Measurements from ENCODE around the gene KRTAP19-7.

Gene KRTAP19-7

DNA sequence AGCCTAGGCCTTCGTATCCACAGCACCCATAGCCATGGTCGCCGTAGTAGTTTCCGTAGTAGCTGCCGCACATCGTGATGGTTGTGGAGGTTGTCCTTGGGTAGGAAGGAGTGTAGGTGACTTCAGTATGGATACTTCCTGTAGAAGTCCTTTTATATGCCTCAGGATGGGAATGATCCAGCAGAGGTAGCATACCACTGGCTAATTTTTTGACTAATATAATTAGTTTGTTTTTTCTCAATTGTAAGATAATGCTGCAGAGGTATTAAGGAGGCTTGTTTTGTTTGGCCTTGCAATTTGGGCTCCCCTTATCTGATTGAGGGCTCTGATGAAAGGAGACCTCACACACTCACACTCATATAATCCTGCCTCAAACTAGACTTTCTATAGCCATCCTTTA lies 37.7 kb upstream of the KRTAP19-7 start, which contains the start of gene KRTAP6-2:
Gene KRTAP6-2, minus strand, starts transcription at position 101 of the 400 bp plus-strand sequence. Its CDS starts 28 bp downstream, at position 73.
- Histone ChIP-seq H2AFZ (ENCODE audit: low read depth, low read length, severe bottlenecking) (no peak within 1 kb of the TSS), H3K9ac (ENCODE audit: low read length) (no peak within 1 kb of the TSS), H3K4me3 (ENCODE audit: insufficient read depth, low read length, poor library complexity, severe bottlenecking) (no peak within 1 kb of the TSS), H3K36me3 (ENCODE audit: low read length) (no peaks in the 10 kb centered on the region), H3F3A (ENCODE audit: insufficient read depth) (no peaks in the 10 kb centered on the region), H3K4me2 (ENCODE audit: low read depth, low read length, poor library complexity, severe bottlenecking) (no peak within 1 kb of the TSS), H4K20me1 (ENCODE audit: low read depth, low read length) (no peaks in the 10 kb centered on the region), H3K27ac (ENCODE audit: low read depth, low read length) (no peak within 1 kb of the TSS), H3K9me3 (ENCODE audit: insufficient read depth, low read length) (no peaks in the 10 kb centered on the region), H3K27me3 (ENCODE audit: low read length) (no peaks in the 10 kb centered on the region), H3K79me2 (ENCODE audit: insufficient read depth, low read length) (no peaks in the 10 kb centered on the region), H3K9me2 (replicated peaks; ENCODE audit: insufficient read depth, low read length) (no peaks in the 10 kb centered on the region)
- TF ChIP-seq EZH2phosphoT487 (conservative IDR thresholded peaks at IDR 0.05; ENCODE audit: low read length), result no peak
- TF ChIP-seq CTCF (IDR thresholded peaks at IDR 0.05; ENCODE audit: insufficient read depth, low read length, poor library complexity, severe bottlenecking), result no peak

DNA sequence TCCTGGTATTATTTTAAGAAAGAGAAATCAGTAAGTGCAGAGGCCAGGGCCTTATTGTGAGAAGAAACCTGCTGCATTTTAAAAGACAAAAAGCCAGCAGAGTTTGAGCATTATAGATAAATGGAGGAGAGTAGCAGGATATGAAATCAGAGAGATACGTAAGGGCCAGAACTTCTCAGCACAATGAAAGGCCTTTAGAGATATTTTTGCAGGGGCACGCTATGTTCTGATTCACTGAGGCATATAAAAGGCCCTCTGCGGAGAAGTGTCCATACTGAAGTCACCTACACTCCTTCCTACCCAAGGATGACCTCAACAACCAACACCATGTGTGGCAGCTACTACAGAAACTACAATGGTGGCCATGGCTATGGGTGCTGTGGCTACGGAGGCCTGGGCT lies 31.0 kb upstream of the KRTAP19-7 start, which contains the start of gene KRTAP6-3:
Gene KRTAP6-3, plus strand, starts transcription at position 301 of the 400 bp plus-strand sequence. Its CDS starts 6 bp downstream, at position 307.
- Histone ChIP-seq H3K9me2 (replicated peaks; ENCODE audit: insufficient read depth, low read length) (no peaks in the 10 kb centered on the region), H3K9ac (ENCODE audit: low read length) (no peak within 1 kb of the TSS)
- TF ChIP-seq CTCF (IDR thresholded peaks at IDR 0.05; ENCODE audit: insufficient read depth, low read length, poor library complexity, severe bottlenecking) (no peak), EZH2phosphoT487 (conservative IDR thresholded peaks at IDR 0.05; ENCODE audit: low read length) (no peak)

DNA sequence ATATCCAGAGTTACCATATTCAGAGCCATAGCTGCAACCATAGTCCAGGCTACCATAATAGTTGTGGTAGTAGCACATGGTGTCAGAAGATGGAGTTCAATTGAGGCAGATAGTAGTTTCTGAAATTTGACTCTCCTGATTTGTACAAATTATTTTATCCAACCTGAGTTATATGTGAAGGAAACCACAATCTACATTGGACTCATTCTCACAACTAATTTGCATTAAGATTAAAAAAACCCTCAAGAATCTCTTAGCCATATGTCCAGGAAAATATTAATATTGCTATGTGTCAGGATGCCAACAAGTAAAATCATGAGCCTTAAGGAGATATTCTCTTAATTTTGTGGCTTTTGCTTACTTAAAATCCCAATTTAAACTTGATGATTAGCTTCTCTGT lies 29.2 kb upstream of the KRTAP19-7 start, which contains the start of gene KRTAP22-2:
Gene KRTAP22-2, minus strand, starts transcription at position 101 of the 400 bp plus-strand sequence.
- Histone ChIP-seq H3K27ac (ENCODE audit: low read depth, low read length) (no peak within 1 kb of the TSS), H3K9me3 (ENCODE audit: insufficient read depth, low read length) (no peaks in the 10 kb centered on the region), H2AFZ (ENCODE audit: low read depth, low read length, severe bottlenecking) (no peak within 1 kb of the TSS), H3K9me2 (replicated peaks; ENCODE audit: insufficient read depth, low read length) (no peaks in the 10 kb centered on the region), H3K9ac (ENCODE audit: low read length) (no peak within 1 kb of the TSS), H3K27me3 (ENCODE audit: low read length) (no peaks in the 10 kb centered on the region), H4K20me1 (ENCODE audit: low read depth, low read length) (no peaks in the 10 kb centered on the region), H3K36me3 (ENCODE audit: low read length) (no peaks in the 10 kb centered on the region), H3F3A (ENCODE audit: insufficient read depth) (no peaks in the 10 kb centered on the region), H3K79me2 (ENCODE audit: insufficient read depth, low read length) (no peaks in the 10 kb centered on the region), H3K4me2 (ENCODE audit: low read depth, low read length, poor library complexity, severe bottlenecking) (no peak within 1 kb of the TSS), H3K4me3 (ENCODE audit: insufficient read depth, low read length, poor library complexity, severe bottlenecking) (no peak within 1 kb of the TSS)
- no peak for TF ChIP-seq CTCF (IDR thresholded peaks at IDR 0.05; ENCODE audit: insufficient read depth, low read length, poor library complexity, severe bottlenecking)
- TF ChIP-seq EZH2phosphoT487 (conservative IDR thresholded peaks at IDR 0.05; ENCODE audit: low read length), result no peak

More for the DNA sequence above, 31.0 kb upstream of the KRTAP19-7 start, which contains the start of gene KRTAP6-3:
- H3K79me2 ChIP-seq (ENCODE audit: insufficient read depth, low read length), result no peaks in the 10 kb centered on the region
- no peak within 1 kb of the TSS for H3K4me3 ChIP-seq (ENCODE audit: insufficient read depth, low read length, poor library complexity, severe bottlenecking)
- H3K27me3 ChIP-seq (ENCODE audit: low read length), result no peaks in the 10 kb centered on the region
- no peaks in the 10 kb centered on the region for H3K9me3 ChIP-seq (ENCODE audit: insufficient read depth, low read length)
- H3K4me2 ChIP-seq (ENCODE audit: low read depth, low read length, poor library complexity, severe bottlenecking), result no peak within 1 kb of the TSS
- H4K20me1 ChIP-seq (ENCODE audit: low read depth, low read length), result no peaks in the 10 kb centered on the region
- H3K27ac ChIP-seq (ENCODE audit: low read depth, low read length), result no peak within 1 kb of the TSS
- H3K36me3 ChIP-seq (ENCODE audit: low read length), result no peaks in the 10 kb centered on the region
- H2AFZ ChIP-seq (ENCODE audit: low read depth, low read length, severe bottlenecking), result no peak within 1 kb of the TSS
- H3F3A ChIP-seq (ENCODE audit: insufficient read depth), result no peaks in the 10 kb centered on the region
